ENCODE measurements around the gene CRABP2.

CRABP2 gene

DNA sequence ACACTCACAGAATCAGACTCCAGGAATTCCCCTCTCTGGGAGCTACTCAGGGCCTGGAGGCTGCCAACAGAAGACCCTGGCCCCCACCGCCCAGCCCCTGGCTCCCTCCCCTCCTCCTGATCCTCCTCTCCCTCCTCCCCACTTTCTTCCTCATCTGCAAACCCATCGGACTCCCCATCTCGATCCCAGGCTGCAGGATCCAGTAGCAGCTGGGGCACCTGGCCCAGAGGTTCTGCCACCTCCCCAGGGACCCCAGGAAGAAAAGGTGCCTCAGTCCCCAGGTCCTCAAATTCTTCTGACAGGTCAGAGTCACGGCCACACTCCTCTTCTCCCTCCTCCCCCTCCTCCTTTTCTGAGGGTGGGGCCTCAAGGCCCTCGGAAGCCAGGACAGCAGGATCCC is 35.6 kb downstream of the CRABP2 start:
- H3K27ac ChIP-seq (ENCODE audit: low read depth, low read length): no peak overlapping the region
- no peaks in the 10 kb centered on the region for H3K9me3 ChIP-seq (ENCODE audit: control insufficient read depth in 1 of 2, low read length in 2 of 2)
- H3K4me3 ChIP-seq (ENCODE audit: low read depth in 1 of 2, low read length in 2 of 2): no peak overlapping the region
- H3K4me1 ChIP-seq (ENCODE audit: control insufficient read depth in 1 of 2, insufficient read depth in 2 of 2, low read length in 2 of 2): peaks cover 13 to 17% of the 10 kb centered on the region in 2 donors
- H3K9ac ChIP-seq (ENCODE audit: low read depth in 1 of 2, low read length in 2 of 2): no peak overlapping the region
- peaks cover 0 to 1% of the 10 kb centered on the region in 2 donors for H3K27me3 ChIP-seq (ENCODE audit: control insufficient read depth in 1 of 2, insufficient read depth in 2 of 2, low read length in 2 of 2)
- no peaks in the 10 kb centered on the region for H3K36me3 ChIP-seq (ENCODE audit: control insufficient read depth in 1 of 2, insufficient read depth in 2 of 2, low read length in 2 of 2)

GRCh38 chr1:156668801-156669637 is 36.4 kb downstream of the CRABP2 start:
- Histone ChIP-seq H3K27ac (ENCODE audit: low read depth, low read length) (no peak overlapping the region), H3K9ac (ENCODE audit: low read depth in 1 of 2, low read length in 2 of 2) (no peak overlapping the region), H3K36me3 (ENCODE audit: control insufficient read depth in 1 of 2, insufficient read depth in 2 of 2, low read length in 2 of 2) (no peaks in the 10 kb centered on the region), H3K4me3 (ENCODE audit: low read depth in 1 of 2, low read length in 2 of 2) (no peak overlapping the region), H3K9me3 (ENCODE audit: control insufficient read depth in 1 of 2, low read length in 2 of 2) (no peaks in the 10 kb centered on the region), H3K4me1 (ENCODE audit: control insufficient read depth in 1 of 2, insufficient read depth in 2 of 2, low read length in 2 of 2) (peaks cover 21 to 25% of the 10 kb centered on the region in 2 donors), H3K27me3 (ENCODE audit: control insufficient read depth in 1 of 2, insufficient read depth in 2 of 2, low read length in 2 of 2) (no peaks in the 10 kb centered on the region)

GRCh38 chr1:156667968-156668709 is 37.2 kb downstream of the CRABP2 start:
- no peaks in the 10 kb centered on the region for H3K27me3 ChIP-seq (ENCODE audit: control insufficient read depth in 1 of 2, insufficient read depth in 2 of 2, low read length in 2 of 2)
- H3K36me3 ChIP-seq (ENCODE audit: control insufficient read depth in 1 of 2, insufficient read depth in 2 of 2, low read length in 2 of 2): no peaks in the 10 kb centered on the region
- H3K9ac ChIP-seq (ENCODE audit: low read depth in 1 of 2, low read length in 2 of 2): peak overlapping the region in 1 of 2 donors; percentile 38
- H3K9me3 ChIP-seq (ENCODE audit: control insufficient read depth in 1 of 2, low read length in 2 of 2): no peaks in the 10 kb centered on the region
- peak overlapping the region; percentile 74 for H3K27ac ChIP-seq (ENCODE audit: low read depth, low read length)
- no peak overlapping the region for H3K4me3 ChIP-seq (ENCODE audit: low read depth in 1 of 2, low read length in 2 of 2)
- H3K4me1 ChIP-seq (ENCODE audit: control insufficient read depth in 1 of 2, insufficient read depth in 2 of 2, low read length in 2 of 2): peaks cover 21 to 25% of the 10 kb centered on the region in 2 donors

GRCh38 chr1:156667610-156667967 is 37.8 kb downstream of the CRABP2 start:
- no peak overlapping the region for H3K4me3 ChIP-seq (ENCODE audit: low read depth in 1 of 2, low read length in 2 of 2)
- no peaks in the 10 kb centered on the region for H3K36me3 ChIP-seq (ENCODE audit: control insufficient read depth in 1 of 2, insufficient read depth in 2 of 2, low read length in 2 of 2)
- no peaks in the 10 kb centered on the region for H3K9me3 ChIP-seq (ENCODE audit: control insufficient read depth in 1 of 2, low read length in 2 of 2)
- peak overlapping the region; percentile 74 for H3K27ac ChIP-seq (ENCODE audit: low read depth, low read length)
- peaks cover 27 to 31% of the 10 kb centered on the region in 2 donors for H3K4me1 ChIP-seq (ENCODE audit: control insufficient read depth in 1 of 2, insufficient read depth in 2 of 2, low read length in 2 of 2)
- no peaks in the 10 kb centered on the region for H3K27me3 ChIP-seq (ENCODE audit: control insufficient read depth in 1 of 2, insufficient read depth in 2 of 2, low read length in 2 of 2)
- H3K9ac ChIP-seq (ENCODE audit: low read depth in 1 of 2, low read length in 2 of 2): peak overlapping the region in 1 of 2 donors; percentile 38

- Histone ChIP-seq H3K27me3 (ENCODE audit: control insufficient read depth in 1 of 2, insufficient read depth in 2 of 2, low read length in 2 of 2) (no peaks in the 10 kb centered on the region), H3K36me3 (ENCODE audit: control insufficient read depth in 1 of 2, insufficient read depth in 2 of 2, low read length in 2 of 2) (no peaks in the 10 kb centered on the region), H3K4me3 (ENCODE audit: low read depth in 1 of 2, low read length in 2 of 2) (no peak overlapping the region), H3K9me3 (ENCODE audit: control insufficient read depth in 1 of 2, low read length in 2 of 2) (no peaks in the 10 kb centered on the region), H3K9ac (ENCODE audit: low read depth in 1 of 2, low read length in 2 of 2) (no peak overlapping the region), H3K4me1 (ENCODE audit: control insufficient read depth in 1 of 2, insufficient read depth in 2 of 2, low read length in 2 of 2) (peaks cover 32 to 36% of the 10 kb centered on the region in 2 donors), H3K27ac (ENCODE audit: low read depth, low read length) (peak overlapping the region; percentile 30)
Measured at GRCh38 chr1:156666862-156667609, 38.3 kb downstream of the CRABP2 start.

DNA sequence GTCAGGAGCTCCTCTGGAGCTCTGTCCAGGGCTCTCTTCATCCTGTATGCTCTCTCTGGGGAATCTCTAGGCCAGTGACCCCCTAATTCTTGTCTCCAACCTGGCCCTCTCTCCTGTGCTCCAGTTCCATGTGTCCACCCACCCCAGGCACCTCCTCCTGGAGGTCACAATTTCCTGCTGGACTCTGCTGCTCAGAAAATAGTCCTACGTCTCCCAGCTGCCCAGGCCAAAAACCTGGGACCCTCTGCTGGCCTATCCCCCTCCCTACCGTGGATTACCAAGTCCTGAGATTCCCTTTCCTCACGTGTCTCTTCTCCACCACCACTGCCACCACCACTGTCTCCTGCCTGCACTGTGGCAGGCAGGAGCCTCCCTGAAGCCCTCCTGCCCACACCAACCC is 39.8 kb downstream of the CRABP2 start:
- Histone ChIP-seq H3K9ac (ENCODE audit: low read depth in 1 of 2, low read length in 2 of 2) (no peak overlapping the region), H3K4me3 (ENCODE audit: low read depth in 1 of 2, low read length in 2 of 2) (no peak overlapping the region), H3K36me3 (ENCODE audit: control insufficient read depth in 1 of 2, insufficient read depth in 2 of 2, low read length in 2 of 2) (no peaks in the 10 kb centered on the region), H3K4me1 (ENCODE audit: control insufficient read depth in 1 of 2, insufficient read depth in 2 of 2, low read length in 2 of 2) (peaks cover 47 to 50% of the 10 kb centered on the region in 2 donors), H3K27ac (ENCODE audit: low read depth, low read length) (peak overlapping the region; percentile 59), H3K9me3 (ENCODE audit: control insufficient read depth in 1 of 2, low read length in 2 of 2) (no peaks in the 10 kb centered on the region), H3K27me3 (ENCODE audit: control insufficient read depth in 1 of 2, insufficient read depth in 2 of 2, low read length in 2 of 2) (no peaks in the 10 kb centered on the region)

GRCh38 chr1:156664767-156665411 is 40.5 kb downstream of the CRABP2 start:
- no peaks in the 10 kb centered on the region for H3K9me3 ChIP-seq (ENCODE audit: control insufficient read depth in 1 of 2, low read length in 2 of 2)
- peaks cover 51 to 55% of the 10 kb centered on the region in 2 donors for H3K4me1 ChIP-seq (ENCODE audit: control insufficient read depth in 1 of 2, insufficient read depth in 2 of 2, low read length in 2 of 2)
- H3K36me3 ChIP-seq (ENCODE audit: control insufficient read depth in 1 of 2, insufficient read depth in 2 of 2, low read length in 2 of 2): no peaks in the 10 kb centered on the region
- no peak overlapping the region for H3K4me3 ChIP-seq (ENCODE audit: low read depth in 1 of 2, low read length in 2 of 2)
- no peaks in the 10 kb centered on the region for H3K27me3 ChIP-seq (ENCODE audit: control insufficient read depth in 1 of 2, insufficient read depth in 2 of 2, low read length in 2 of 2)
- peak overlapping the region; percentile 59 for H3K27ac ChIP-seq (ENCODE audit: low read depth, low read length)
- peak overlapping the region in 1 of 2 donors; percentile 8 for H3K9ac ChIP-seq (ENCODE audit: low read depth in 1 of 2, low read length in 2 of 2)

GRCh38 chr1:156664046-156664766 is 41.2 kb downstream of the CRABP2 start:
- peaks cover 58 to 62% of the 10 kb centered on the region in 2 donors for H3K4me1 ChIP-seq (ENCODE audit: control insufficient read depth in 1 of 2, insufficient read depth in 2 of 2, low read length in 2 of 2)

DNA sequence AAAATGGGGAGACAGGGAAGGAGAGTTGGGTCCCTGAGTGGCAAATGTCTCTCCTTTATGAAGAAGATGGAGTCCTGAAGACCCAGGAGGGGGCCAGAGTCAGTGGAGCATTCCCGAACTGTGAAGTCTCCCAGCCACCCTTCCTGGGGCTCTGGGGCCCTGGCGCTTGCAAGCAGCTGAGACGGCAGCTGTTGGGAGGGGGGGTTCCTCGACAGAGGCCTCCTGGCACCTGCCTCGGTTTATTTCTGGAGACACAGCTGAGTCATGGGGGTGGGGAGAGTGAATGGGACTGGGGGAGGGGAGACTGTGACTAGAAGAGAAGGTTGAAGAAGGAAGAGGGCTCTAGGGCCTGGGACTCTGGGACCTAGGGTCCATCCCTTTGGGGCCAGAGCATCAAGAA is 42.2 kb downstream of the CRABP2 start:
- H3K36me3 ChIP-seq (ENCODE audit: control insufficient read depth in 1 of 2, insufficient read depth in 2 of 2, low read length in 2 of 2): no peaks in the 10 kb centered on the region

More at GRCh38 chr1:156664046-156664766, 41.2 kb downstream of the CRABP2 start:
- Histone ChIP-seq H3K27ac (ENCODE audit: low read depth, low read length) (peak overlapping the region; percentile 36), H3K4me3 (ENCODE audit: low read depth in 1 of 2, low read length in 2 of 2) (no peak overlapping the region), H3K9me3 (ENCODE audit: control insufficient read depth in 1 of 2, low read length in 2 of 2) (no peaks in the 10 kb centered on the region), H3K9ac (ENCODE audit: low read depth in 1 of 2, low read length in 2 of 2) (peak overlapping the region in 1 of 2 donors; percentile 8), H3K36me3 (ENCODE audit: control insufficient read depth in 1 of 2, insufficient read depth in 2 of 2, low read length in 2 of 2) (no peaks in the 10 kb centered on the region), H3K27me3 (ENCODE audit: control insufficient read depth in 1 of 2, insufficient read depth in 2 of 2, low read length in 2 of 2) (no peaks in the 10 kb centered on the region)

More for the DNA sequence above, 42.2 kb downstream of the CRABP2 start:
- H3K27me3 ChIP-seq (ENCODE audit: control insufficient read depth in 1 of 2, insufficient read depth in 2 of 2, low read length in 2 of 2): no peaks in the 10 kb centered on the region
- H3K27ac ChIP-seq (ENCODE audit: low read depth, low read length): peak overlapping the region; percentile 42
- H3K9me3 ChIP-seq (ENCODE audit: control insufficient read depth in 1 of 2, low read length in 2 of 2): no peaks in the 10 kb centered on the region
- peaks cover 61 to 64% of the 10 kb centered on the region in 2 donors for H3K4me1 ChIP-seq (ENCODE audit: control insufficient read depth in 1 of 2, insufficient read depth in 2 of 2, low read length in 2 of 2)
- no peak overlapping the region for H3K9ac ChIP-seq (ENCODE audit: low read depth in 1 of 2, low read length in 2 of 2)
- no peak overlapping the region for H3K4me3 ChIP-seq (ENCODE audit: low read depth in 1 of 2, low read length in 2 of 2)

Data from duodenal mucosa (tissue), 2 donors.